ENCODE results near the gene BICRA. TPM values are rescaled to one million over a fixed set of nuclear protein-coding genes. Genes with fewer than 3 reads are reported as not detected.

The BICRA gene
- total and polyA plus RNA-seq, 2 of the 8 experiments (the other 6 are each of a cell fraction or from before 2014, with no cell fraction given): 1.5 to 29.2 TPM

GRCh38 chr19:47623921-47624391, 15.0 kb downstream of the BICRA start:
- Histone ChIP-seq H3K9me3 (ENCODE audit: insufficient read depth in 2 of 2, low read depth in 1 of 2, low read length in 1 of 2) (no peaks in the 10 kb centered on the region), H2BK120ac (replicated peaks; ENCODE audit: low read depth, low read length) (no peak overlapping the region), H3K4me2 (ENCODE audit: insufficient read depth in 1 of 2, low read depth in 2 of 2, low read length in 2 of 2) (0 out of 4 replicates have a peak overlapping the region, but pooled peaks of 1 of the 2 experiments have one; percentile 45), H4K5ac (ENCODE audit: insufficient read length, low read depth, low read length) (no peak overlapping the region), H4K91ac (replicated peaks; ENCODE audit: insufficient read length, low read length) (no peak overlapping the region), H3K36me3 (ENCODE audit: control insufficient read depth in 2 of 4, insufficient read depth in 4 of 4, low read length in 3 of 4) (peaks cover 0 to 4% (median 0%) of the 10 kb centered on the region in 4 experiments; a peak in 1 of 8 replicates), H3K79me1 (ENCODE audit: low read depth, low read length) (peaks cover 16% of the 10 kb centered on the region), H3K27ac (ENCODE audit: low read depth, low read length) (no peak overlapping the region), H3K56ac (replicated peaks; ENCODE audit: insufficient read length, low read depth, low read length) (no peak overlapping the region), H2BK15ac (ENCODE audit: low read length) (no peak overlapping the region), H2BK12ac (ENCODE audit: low read depth, low read length) (no peak overlapping the region), H3K14ac (ENCODE audit: insufficient read length) (no peak overlapping the region), H2AK5ac (ENCODE audit: low read depth, low read length) (no peak overlapping the region), H3K23me2 (ENCODE audit: low read depth, low read length) (no peaks in the 10 kb centered on the region), H3K27me3 (replicated peaks in 1 of 4; ENCODE audit: control insufficient read depth in 3 of 4, extremely low read depth in 1 of 4, insufficient read depth in 3 of 4, low read length in 3 of 4) (no peaks in the 10 kb centered on the region), H3K9ac (replicated peaks in 1 of 4; ENCODE audit: extremely low read depth in 1 of 4, low read depth in 3 of 4, low read length in 3 of 4) (no peak overlapping the region; a peak in 1 of 7 replicates), H2BK20ac (ENCODE audit: low read length) (no peak overlapping the region), H4K8ac (ENCODE audit: extremely low read depth, insufficient read depth, low read length) (no peak overlapping the region), H2BK5ac (ENCODE audit: low read depth, low read length) (peak overlapping the region; percentile 73; the same call in 1 of the 2 replicates), H3K4me1 (replicated peaks in 1 of 4; ENCODE audit: control insufficient read depth in 3 of 4, insufficient read depth in 4 of 4, low read length in 3 of 4) (peaks cover 12 to 32% (median 18%) of the 10 kb centered on the region in 4 experiments), H3K23ac (ENCODE audit: insufficient read length) (no peak overlapping the region), H3K18ac (ENCODE audit: extremely low read depth, low read length) (no peak overlapping the region), H4K20me1 (replicated peaks in 1 of 2; ENCODE audit: control insufficient read depth in 1 of 2, insufficient read depth in 2 of 2, low read length in 2 of 2) (peaks cover 9 to 11% of the 10 kb centered on the region in 2 experiments), H3K79me2 (ENCODE audit: control insufficient read depth in 1 of 2, insufficient read depth in 2 of 2, low read length in 2 of 2) (peaks cover 3 to 81% of the 10 kb centered on the region in 2 experiments; a peak in 3 of 4 replicates), H2AFZ (ENCODE audit: low read length) (no peak overlapping the region), H3K4ac (replicated peaks; ENCODE audit: insufficient read length, low read depth, low read length) (no peak overlapping the region), H3K4me3 (ENCODE audit: extremely low read depth in 1 of 4, insufficient read depth in 2 of 4, low read depth in 3 of 4, low read length in 4 of 4) (no peak overlapping the region)
- no peak for FAIRE-seq
- WGBS, 2 experiments (ENCODE audit: extremely low coverage in 1 of 2, insufficient coverage in 1 of 2, insufficient read length in 1 of 2, insufficient replicate concordance in 2 of 2, low coverage in 1 of 2, low lambda C conversion rate in 2 of 2, missing lambda C conversion rate in 1 of 2): 95% methylated on average over 17 of the region's 18 CpGs; no CpG with 5 or more reads in 1 of the 2 experiments
- no peak for DNase-seq (ENCODE audit: low read depth in 1 of 2, low spot score in 2 of 2)
- CTCF ChIA-PET (ENCODE audit: partially characterized antibody): interaction anchor here (0.5 to 1.6 kb wide), 11 partner anchors 9 to 1575 kb away, joined by 3 to 8 read pairs (median 3); no protein-coding TSS in a partner anchor
- POLR2A ChIA-PET (ENCODE audit: partially characterized antibody): interaction anchor here (0.6 to 7.0 kb wide), 4 partner anchors 9 to 89 kb away, joined by 3 to 59 read pairs (median 3); partner anchors contain the start of gene EHD2
- TF ChIP-seq KDM5A (IDR thresholded peaks at IDR 0.05; ENCODE audit: low read length) (no peak), EP300 (IDR thresholded peaks at IDR 0.05; ENCODE audit: borderline replicate concordance in 1 of 2, low read depth in 2 of 2, low read length in 2 of 2) (no peak), CEBPB (IDR thresholded peaks at IDR 0.05; ENCODE audit: low read depth, low read length) (no peak), GTF2F1 (IDR thresholded peaks at IDR 0.05; ENCODE audit: borderline replicate concordance, low read depth, low read length) (no peak), BACH1 (IDR thresholded peaks at IDR 0.05; ENCODE audit: low read length) (no peak), SP4 (IDR thresholded peaks at IDR 0.05; ENCODE audit: low read length) (no peak), TBP (IDR thresholded peaks at IDR 0.05; ENCODE audit: low read depth, low read length) (no peak), EGR1 (IDR thresholded peaks at IDR 0.05; ENCODE audit: borderline replicate concordance, low read depth, low read length) (no peak), RAD21 (IDR thresholded peaks at IDR 0.05 in 1 of 2, conservative IDR thresholded peaks at IDR 0.05 in 1 of 2; ENCODE audit: low read depth in 2 of 2, low read length in 2 of 2) (no peak), BRCA1 (IDR thresholded peaks at IDR 0.05; ENCODE audit: low read depth, low read length) (no peak), TCF12 (IDR thresholded peaks at IDR 0.05; ENCODE audit: low read depth, low read length) (no peak), POLR2A (IDR thresholded peaks at IDR 0.05; ENCODE audit: control extremely low read depth in 1 of 2, low read depth in 2 of 2, low read length in 2 of 2) (no peak), TAF7 (optimal IDR thresholded peaks at IDR 0.05; ENCODE audit: borderline replicate concordance, low read depth, low read length) (no peak), RNF2 (IDR thresholded peaks at IDR 0.05; ENCODE audit: borderline replicate concordance, low read depth, low read length, missing control alignments, poor library complexity, severe bottlenecking) (no peak)

Measured in H1 (cell line).